DND-41 (cell line): ENCODE measurements around the gene B3GNT7.

Experiments used
- CTCF ChIP-seq: IDR thresholded peaks from 2 replicates; pipeline ENCODE4 v1.5.1; 2012; ENCODE audit warnings: borderline replicate concordance, low read length, moderate library complexity, mild to moderate bottlenecking; ENCODE audit not compliant: poor library complexity, severe bottlenecking; ENCODE audit errors: extremely low read depth
- EZH2 ChIP-seq: IDR thresholded peaks from 3 replicates; pipeline ENCODE4 v1.6.1; 2012; ENCODE audit warnings: borderline replicate concordance, low read depth, mild to moderate bottlenecking, moderate library complexity, low read length, inconsistent platforms; ENCODE audit not compliant: severe bottlenecking

- no peak for TF ChIP-seq CTCF
- TF ChIP-seq EZH2, result no peak
Measured at GRCh38 chr2:231433990-231434389, 38.5 kb downstream of the B3GNT7 start.
